Endothelial cell of umbilical vein (primary cell): ENCODE measurements around the gene PNLIP. TPM values are rescaled to one million over a fixed set of nuclear protein-coding genes. Genes with fewer than 3 reads are reported as not detected.

Source experiments
- BruUV-seq: library from RNA; stranded (reverse); fragments of 400-500 nt; replicated peaks from 2 replicates; lab custom pipeline; 2021; lab: Mats Ljungman, UMichigan
- CTCF ChIA-PET: fragments of 300-600, 350-600 bp; sonication (Branson Sonifier 250); formaldehyde crosslinking; loops from one replicate; lab custom pipeline; 2021; ENCODE audit warnings: antibody characterized with exemption, inconsistent platforms; lab: Charles Lee
- POLR2A ChIA-PET: fragments of 300-600, 350-600 bp; sonication (Branson Sonifier 250); formaldehyde crosslinking; loops from one replicate; lab custom pipeline; 2021; ENCODE audit warnings: antibody characterized with exemption, inconsistent platforms; lab: Charles Lee
- DNase-seq: peaks from one replicate; pipeline ENCODE4 v3.0.0-alpha.2; 2011; ENCODE audit warnings: low read depth, low spot score
- FAIRE-seq: peaks from 2 replicates; lab custom pipeline; 2011; peaks lifted over from hg19 to GRCh38; lab: Jason Lieb, UNC
- H2AFZ ChIP-seq: 2 replicates; pipeline ENCODE4 v1.6.0; 2012; ENCODE audit warnings: low read depth, low read length, control low read depth, inconsistent platforms
- H3K27ac ChIP-seq: 2 replicates; pipeline ENCODE4 v1.5.1; 2011; ENCODE audit warnings: low read depth, mild to moderate bottlenecking, control low read depth, low read length, moderate library complexity; ENCODE audit not compliant: insufficient read depth
- H3K27me3 ChIP-seq, 2 experiments: 2 replicates each; pipeline versions ENCODE4 v1.6.0 to v1.6.1; 2011; ENCODE audit warnings: low read length in 2 of 2, mixed read lengths in 1 of 2; ENCODE audit not compliant: control insufficient read depth in 2 of 2, insufficient read depth in 2 of 2
- H3K36me3 ChIP-seq, 2 experiments: 2 replicates in 1 of 2; 3 replicates in 1 of 2; pipeline ENCODE4 v1.5.1; 2011; ENCODE audit warnings: low read length in 2 of 2, mild to moderate bottlenecking in 1 of 2, moderate library complexity in 1 of 2; ENCODE audit not compliant: control insufficient read depth in 2 of 2, insufficient read depth in 2 of 2; ENCODE audit errors: extremely low read depth in 1 of 2
- H3K4me1 ChIP-seq: 3 replicates; pipeline ENCODE4 v1.5.1; 2011; ENCODE audit warnings: mild to moderate bottlenecking, low read length; ENCODE audit not compliant: control insufficient read depth, insufficient read depth; ENCODE audit errors: extremely low read depth
- H3K4me2 ChIP-seq: 2 replicates; pipeline ENCODE4 v1.6.1; 2011; ENCODE audit warnings: low read length, control low read depth, mixed read lengths; ENCODE audit not compliant: insufficient read depth
- H3K4me3 ChIP-seq, 3 experiments: fragments of 200-600 bp in 1 of 3; sonication (generic), shearing (Covaris generic) in 1 of 3; replicated peaks in 1 of 3; 2 replicates each; pipeline ENCODE4 v1.5.1; 2011 to 2016; ENCODE audit warnings: control low read depth in 3 of 3, low read length in 3 of 3, mild to moderate bottlenecking in 2 of 3, inconsistent platforms in 1 of 3, low read depth in 1 of 3, moderate library complexity in 1 of 3; ENCODE audit not compliant: insufficient read depth in 1 of 3
- H3K79me2 ChIP-seq: 2 replicates; pipeline ENCODE4 v1.6.0; 2012; ENCODE audit warnings: low read length, inconsistent platforms; ENCODE audit not compliant: control insufficient read depth, insufficient read depth
- H3K9ac ChIP-seq: replicated peaks from 2 replicates; pipeline ENCODE3; 2011; ENCODE audit warnings: low read length, control low read depth; ENCODE audit not compliant: insufficient read depth; ENCODE audit errors: extremely low read depth
- H3K9me1 ChIP-seq: replicated peaks from 3 replicates; pipeline ENCODE4 v1.6.0; 2011; ENCODE audit warnings: mild to moderate bottlenecking, low read length; ENCODE audit not compliant: control insufficient read depth, insufficient read depth; ENCODE audit errors: extremely low read depth
- H3K9me3 ChIP-seq: replicated peaks from 2 replicates; pipeline ENCODE4 v1.5.1; 2012; ENCODE audit warnings: low read length, inconsistent platforms; ENCODE audit not compliant: control insufficient read depth, insufficient read depth
- H4K20me1 ChIP-seq: replicated peaks from 2 replicates; pipeline ENCODE3; 2011; ENCODE audit warnings: mild to moderate bottlenecking, low read length; ENCODE audit not compliant: control insufficient read depth, insufficient read depth; ENCODE audit errors: extremely low read depth
- CTCF ChIP-seq, 2 donors: IDR thresholded peaks; 1 replicate in 1 of 2; 2 replicates in 1 of 2; pipeline ENCODE4 v1.5.1; 2011; ENCODE audit warnings: low read length in 2 of 2, mild to moderate bottlenecking in 2 of 2, moderate library complexity in 2 of 2, control low read depth in 1 of 2, inconsistent platforms in 1 of 2, low read depth in 1 of 2; ENCODE audit not compliant: insufficient read depth in 1 of 2; ENCODE audit errors: extremely low read depth in 1 of 2
- EZH2 ChIP-seq: IDR thresholded peaks from 2 replicates; pipeline ENCODE4 v1.6.1; 2012; ENCODE audit warnings: borderline replicate concordance, low read depth, mild to moderate bottlenecking, moderate library complexity, low read length, inconsistent platforms; ENCODE audit not compliant: severe bottlenecking
- FOS ChIP-seq: IDR thresholded peaks from 2 replicates; pipeline ENCODE4 v1.6.1; 2011; ENCODE audit warnings: mild to moderate bottlenecking, low read length, moderate library complexity, borderline replicate concordance; ENCODE audit not compliant: insufficient read depth
- GATA2 ChIP-seq: IDR thresholded peaks from 2 replicates; pipeline ENCODE4 v1.7.0; 2011; ENCODE audit warnings: low read depth, mild to moderate bottlenecking, moderate library complexity, mixed read lengths, low read length; ENCODE audit not compliant: insufficient read length, insufficient read depth
- JUN ChIP-seq: IDR thresholded peaks from 2 replicates; pipeline ENCODE4 v1.6.1; 2011; ENCODE audit warnings: borderline replicate concordance, low read depth; ENCODE audit not compliant: insufficient read length, insufficient read depth
- MAX ChIP-seq: IDR thresholded peaks from 2 replicates; pipeline ENCODE4 v1.6.1; 2011; ENCODE audit not compliant: insufficient read depth, insufficient read length
- MYC ChIP-seq: IDR thresholded peaks from one replicate; pipeline ENCODE4 v1.6.1; 2011; ENCODE audit warnings: mild to moderate bottlenecking, low read depth, low read length
- POLR2A ChIP-seq: IDR thresholded peaks from 2 replicates; pipeline ENCODE4 v1.6.1; 2012; ENCODE audit warnings: low read depth, mild to moderate bottlenecking, control low read depth, low read length
- POLR2AphosphoS5 ChIP-seq: IDR thresholded peaks from 2 replicates; pipeline ENCODE4 v1.6.1; 2012; ENCODE audit warnings: low read depth, mild to moderate bottlenecking, control low read depth, low read length, moderate library complexity; ENCODE audit not compliant: insufficient read depth
- dilution Hi-C: fragments of 300-500 bp; cut with MboI; formaldehyde crosslinking; loops from one replicate; pipeline ENCODE4 v1.15.0; 2019; ENCODE audit warnings: low sequenced_read_pairs; ENCODE audit not compliant: extremely low pct_ligation_motif_present
- intact Hi-C: fragments of 100-400 bp; cut with micrococcal nuclease; formaldehyde crosslinking; loops from one replicate; pipeline ENCODE4 v1.10.0; 2022
- polyA plus RNA-seq, 4 experiments: library from polyadenylated mRNA; depleted of rRNA in 3 of 4; stranded (reverse) in 3 of 4; unstranded in 1 of 4; fragments of >200 nt; gene quantifications; 2 replicates each; pipeline versions ENCODE4 v1.2.1 to v1.2.3, GENCODE V29; 2011 to 2012; ENCODE audit warnings: missing spikeins in 1 of 4
- total RNA-seq: library from RNA; stranded (reverse); gene quantifications from 2 replicates; pipeline ENCODE4 v1.2.3, GENCODE V29; 2021

Gene PNLIP
- total and polyA plus RNA-seq, 2 donors (not counting 3 experiments of a cell fraction or from before 2014, with no cell fraction given): not detected

DNA sequence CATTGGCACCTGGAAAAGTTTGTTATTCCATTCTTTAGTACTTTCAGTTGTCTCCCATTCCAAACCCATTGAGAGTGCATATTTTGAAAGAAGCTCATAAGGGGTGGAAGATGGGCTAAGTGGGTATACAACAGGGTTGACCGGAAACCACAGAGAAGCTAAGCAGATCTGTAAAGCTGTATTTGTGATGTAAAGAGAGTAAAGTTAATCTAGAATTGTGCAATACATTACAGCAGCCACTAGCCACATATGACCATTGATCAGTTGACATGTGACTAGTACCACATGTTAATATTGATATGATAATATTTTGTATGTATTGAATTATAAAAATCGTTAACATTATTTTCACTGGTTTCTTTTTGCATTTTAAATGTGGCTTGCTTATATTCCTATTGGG lies 4.9 kb upstream of the PNLIP start:
- Histone ChIP-seq H3K27ac (no peak overlapping the region), H2AFZ (no peak overlapping the region), H3K36me3 (no peaks in the 10 kb centered on the region), H3K9me1 (no peaks in the 10 kb centered on the region), H3K4me1 (no peaks in the 10 kb centered on the region), H3K4me3 (no peak overlapping the region), H4K20me1 (no peaks in the 10 kb centered on the region), H3K9me3 (no peaks in the 10 kb centered on the region), H3K4me2 (no peak overlapping the region), H3K9ac (no peak overlapping the region), H3K79me2 (no peaks in the 10 kb centered on the region), H3K27me3 (no peaks in the 10 kb centered on the region)
- CTCF ChIA-PET: no interaction called here
- POLR2A ChIA-PET: no interaction called here
- FAIRE-seq (no peak), DNase-seq (no peak)
- no peak for TF ChIP-seq POLR2AphosphoS5
- dilution Hi-C loops (no loop called here), intact Hi-C loops (no loop called here)
- no TSS peak for BruUV-seq

GRCh38 chr10:116542007-116542677 lies 3.6 kb upstream of the PNLIP start:
- H4K20me1 ChIP-seq: no peaks in the 10 kb centered on the region
- no TSS peak for BruUV-seq
- no peak for DNase-seq
- no peak for FAIRE-seq
- H3K4me1 ChIP-seq: no peaks in the 10 kb centered on the region
- no peaks in the 10 kb centered on the region for H3K79me2 ChIP-seq
- no peaks in the 10 kb centered on the region for H3K36me3 ChIP-seq
- no peak overlapping the region for H3K4me3 ChIP-seq
- TF ChIP-seq EZH2 (no peak), MYC (no peak), POLR2AphosphoS5 (no peak), CTCF (IDR thresholded peaks at IDR 0.05; ENCODE audit: extremely low read depth in 1 of 2, insufficient read depth in 1 of 2, low read depth in 1 of 2, low read length in 2 of 2) (no peak), GATA2 (no peak), JUN (no peak), FOS (no peak), POLR2A (no peak), MAX (no peak)
- dilution Hi-C loops: no loop called here
- H2AFZ ChIP-seq: no peak overlapping the region
- no peaks in the 10 kb centered on the region for H3K9me3 ChIP-seq
- no peak overlapping the region for H3K9ac ChIP-seq
- no peaks in the 10 kb centered on the region for H3K27me3 ChIP-seq
- H3K4me2 ChIP-seq: no peak overlapping the region
- H3K9me1 ChIP-seq: no peaks in the 10 kb centered on the region
- ChIA-PET POLR2A (no interaction called here), CTCF (no interaction called here)
- intact Hi-C loops: no loop called here
- H3K27ac ChIP-seq: no peak overlapping the region
